ENCODE data around the gene GADD45B.

The GADD45B gene, protein sequence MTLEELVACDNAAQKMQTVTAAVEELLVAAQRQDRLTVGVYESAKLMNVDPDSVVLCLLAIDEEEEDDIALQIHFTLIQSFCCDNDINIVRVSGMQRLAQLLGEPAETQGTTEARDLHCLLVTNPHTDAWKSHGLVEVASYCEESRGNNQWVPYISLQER

DNA sequence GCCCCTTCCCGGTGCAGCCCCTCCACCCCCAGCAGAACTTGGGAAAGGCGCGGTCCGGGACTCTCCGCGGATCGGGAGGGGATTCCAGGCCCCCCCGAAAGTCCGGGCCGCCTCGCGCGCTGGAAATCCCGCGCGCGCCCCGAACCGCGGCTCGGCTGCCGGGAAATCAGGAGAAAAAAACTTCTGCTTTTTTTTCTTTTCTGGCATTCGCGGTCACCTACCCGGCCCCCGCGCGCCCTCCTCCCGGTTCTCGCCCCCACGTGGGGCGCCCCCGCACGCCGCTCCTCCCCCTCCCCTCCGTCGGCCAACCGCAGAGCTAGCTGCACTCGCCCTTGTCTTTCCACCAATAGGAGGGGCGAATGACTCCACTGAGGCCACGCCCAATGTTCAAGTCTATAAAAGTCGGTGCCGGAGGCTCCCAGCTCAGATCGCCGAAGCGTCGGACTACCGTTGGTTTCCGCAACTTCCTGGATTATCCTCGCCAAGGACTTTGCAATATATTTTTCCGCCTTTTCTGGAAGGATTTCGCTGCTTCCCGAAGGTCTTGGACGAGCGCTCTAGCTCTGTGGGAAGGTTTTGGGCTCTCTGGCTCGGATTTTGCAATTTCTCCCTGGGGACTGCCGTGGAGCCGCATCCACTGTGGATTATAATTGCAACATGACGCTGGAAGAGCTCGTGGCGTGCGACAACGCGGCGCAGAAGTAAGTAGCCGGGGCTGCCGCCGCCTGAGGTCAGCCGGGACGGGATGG lies at the start of gene GADD45B:
TSS of gene GADD45B (plus strand) at position 426 of the 749 bp plus-strand sequence. CDS start at position 658, 232 bp downstream.
- DNase-seq (ENCODE audit: extremely low read depth in 1 of 2, low read depth in 1 of 2): peak; percentile 95 to 97

DNA sequence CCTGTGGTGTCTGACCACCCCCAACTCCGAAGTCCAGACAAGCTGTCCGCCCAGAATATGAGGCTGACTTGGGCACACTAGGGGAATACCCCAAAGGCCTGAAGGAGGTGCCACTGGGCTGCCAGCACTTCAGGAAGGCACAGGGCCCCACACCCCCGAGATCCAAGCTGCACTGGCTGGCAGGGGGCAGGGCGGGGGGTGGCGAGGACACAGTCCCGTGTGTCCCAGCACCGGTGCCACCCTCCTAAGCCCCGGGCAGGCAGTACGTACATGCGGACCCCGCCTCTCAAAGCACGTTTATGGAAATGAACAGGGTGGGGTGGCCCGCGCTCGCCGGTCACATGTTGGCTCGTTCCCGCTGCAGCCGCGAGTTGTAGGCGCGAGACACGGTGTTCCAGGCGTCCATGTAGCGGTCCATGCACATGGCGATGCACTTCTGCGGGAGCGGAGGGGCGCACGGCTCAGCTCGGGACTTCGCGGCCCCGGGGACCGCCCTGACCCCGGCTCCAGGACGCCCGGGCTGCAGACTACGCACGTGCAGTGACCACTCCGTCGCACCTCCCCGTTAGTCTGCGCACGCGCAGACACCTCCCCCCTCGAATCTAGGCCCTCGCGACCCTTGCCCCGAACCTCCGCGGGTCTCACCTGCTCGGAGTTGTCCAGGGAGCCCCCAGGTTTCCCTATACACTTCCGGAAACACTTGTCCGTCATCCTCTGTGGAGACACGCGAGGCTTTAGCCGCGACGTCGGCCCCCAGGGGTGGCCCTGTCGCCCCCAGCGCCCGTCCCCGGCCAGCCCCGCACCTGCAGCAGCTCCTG lies 49.1 kb upstream of the GADD45B start:
- DNase-seq (ENCODE audit: extremely low read depth in 1 of 2, low read depth in 1 of 2): no peak

DNA sequence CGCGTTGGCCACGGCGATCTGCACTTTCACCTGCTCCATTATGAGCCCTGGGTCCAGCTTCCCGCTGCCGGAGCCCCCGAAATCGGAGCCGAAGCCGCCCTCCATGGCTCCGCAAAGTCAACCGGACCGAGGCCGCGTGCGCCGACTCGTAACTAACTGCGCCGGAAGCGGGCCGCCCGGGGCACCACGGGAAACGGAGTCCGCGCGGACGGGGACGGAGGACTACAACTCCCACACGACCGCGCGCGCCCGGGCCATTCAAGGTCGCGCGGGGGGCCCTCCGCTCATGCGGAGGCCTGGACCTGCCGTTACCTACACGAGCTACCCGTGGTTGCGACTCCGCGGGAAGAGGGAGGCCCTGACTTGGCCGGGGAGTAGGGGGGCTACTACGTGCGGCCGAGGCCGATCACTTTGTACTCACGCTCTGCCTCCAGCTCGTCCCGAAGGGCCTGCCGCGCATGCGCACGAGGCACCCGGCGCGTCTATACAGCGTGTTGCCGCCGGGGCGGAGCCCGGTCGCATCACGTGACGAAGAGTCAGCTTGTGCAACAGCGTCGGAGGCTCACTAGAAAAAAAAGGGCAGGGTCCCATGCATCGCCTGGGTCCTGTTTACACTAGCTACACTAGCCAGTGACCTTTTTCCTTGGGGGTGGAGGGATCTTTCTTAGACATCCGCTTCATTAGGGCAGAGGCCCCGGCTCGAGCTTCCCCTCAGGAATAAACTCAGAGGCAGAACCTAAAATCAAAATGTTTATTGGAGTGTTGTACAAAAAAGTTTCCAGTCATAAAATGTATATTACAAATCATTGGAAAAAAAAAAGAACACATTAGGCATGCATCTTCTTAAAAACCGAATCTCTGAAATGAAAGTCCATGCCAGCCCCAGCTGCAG lies 48.3 kb upstream of the GADD45B start, which contains the start of gene TIMM13:
TSS of gene TIMM13 (minus strand) at position 158 of the 892 bp plus-strand sequence. CDS start at position 105, 53 bp downstream.
- peak; percentile 84 to 96 for DNase-seq (ENCODE audit: extremely low read depth in 1 of 2, low read depth in 1 of 2)

DNA sequence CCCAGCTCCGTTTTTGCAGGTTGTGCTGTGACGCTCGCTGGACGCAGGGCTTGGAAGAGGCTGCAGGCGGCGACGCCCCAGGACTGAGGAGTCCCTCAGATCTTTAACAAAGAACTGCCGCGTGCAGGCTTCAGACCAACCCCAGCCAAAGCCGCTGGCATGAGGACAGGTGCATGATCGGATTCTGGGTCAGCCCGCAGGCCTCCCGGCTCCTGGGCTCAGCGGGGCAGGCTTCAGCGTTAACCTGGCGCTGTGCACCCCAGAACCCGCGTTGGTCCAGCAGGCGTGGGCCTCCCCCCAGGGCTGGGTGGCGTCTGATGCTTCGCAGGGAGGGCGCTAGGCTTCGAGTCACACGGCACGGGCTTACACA lies 47.6 kb upstream of the GADD45B start:
- DNase-seq (ENCODE audit: extremely low read depth in 1 of 2, low read depth in 1 of 2): no peak

DNA sequence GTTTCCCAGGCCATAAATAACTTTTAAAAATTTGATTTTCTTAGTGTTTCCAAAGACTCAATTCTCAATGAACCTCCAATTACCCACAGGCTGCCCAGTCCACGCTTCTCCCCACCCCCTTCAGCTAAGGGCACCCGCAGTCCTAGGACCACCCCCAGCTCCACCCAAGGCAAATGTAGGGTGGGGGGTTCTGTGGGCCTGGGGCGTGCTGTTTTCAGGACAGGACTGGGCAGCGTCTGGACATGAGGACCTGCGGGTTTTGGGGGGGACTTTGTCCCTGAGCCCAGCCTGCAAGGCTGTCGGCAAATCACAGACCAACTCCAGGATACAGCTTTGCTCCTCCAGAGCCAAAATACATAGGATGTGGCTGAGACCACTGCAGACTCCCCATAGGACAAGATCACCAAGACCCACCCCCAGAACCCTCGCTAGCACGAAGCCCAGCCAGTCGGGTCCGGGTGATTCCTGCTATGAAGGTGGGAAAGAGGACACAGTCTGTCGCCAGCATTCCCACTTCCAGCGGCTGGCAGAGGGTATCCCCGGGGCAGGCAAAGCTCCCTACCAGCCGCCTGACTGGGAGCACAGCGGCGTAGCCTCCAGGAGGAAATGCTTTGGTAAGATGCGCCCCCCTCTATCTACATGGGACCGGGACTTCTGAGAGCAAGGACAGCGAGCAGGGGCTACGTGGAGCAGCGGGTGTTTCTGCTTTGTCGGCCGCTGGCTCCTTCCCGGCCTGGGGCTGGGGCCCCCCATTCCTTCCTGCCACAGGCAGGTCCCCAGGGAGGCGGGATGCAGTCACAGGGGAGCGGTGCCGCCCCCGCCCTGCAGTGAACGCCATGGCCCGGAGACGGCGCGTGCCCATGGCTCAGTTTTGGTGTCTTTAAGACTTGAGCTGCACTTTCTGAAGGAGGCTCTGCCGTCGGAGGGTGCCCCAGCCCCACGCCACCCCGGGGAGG lies 46.9 kb upstream of the GADD45B start:
- DNase-seq (ENCODE audit: extremely low read depth in 1 of 2, low read depth in 1 of 2): no peak

DNA sequence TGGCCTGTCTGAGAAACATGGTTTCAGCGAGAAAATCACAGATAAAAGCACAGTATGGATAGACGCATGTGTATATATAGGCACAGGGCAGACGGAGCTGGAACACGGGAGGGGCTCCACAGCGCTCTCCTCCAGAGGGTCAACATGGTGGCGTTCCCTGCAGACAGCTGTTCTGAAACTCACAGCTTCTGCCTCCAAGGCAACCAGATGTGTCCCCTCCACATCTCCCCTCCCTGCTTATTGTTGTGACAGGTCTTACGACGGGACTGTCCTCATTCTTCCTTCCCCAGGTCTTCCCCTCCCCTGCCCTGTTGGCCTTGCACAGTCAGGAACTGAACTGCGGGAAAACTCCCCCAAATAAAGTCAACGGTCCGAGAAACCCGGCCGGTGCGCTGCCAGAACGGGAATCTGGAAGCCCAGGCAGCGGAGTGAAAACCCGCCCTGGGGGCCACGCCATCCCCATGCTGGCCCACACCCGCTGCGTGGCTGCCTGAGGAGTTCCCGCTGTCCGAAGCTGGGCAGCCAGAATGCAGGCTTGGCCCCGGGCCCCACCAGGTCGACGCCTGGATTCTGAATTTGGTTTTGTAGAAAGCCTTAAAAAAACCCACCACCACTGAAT lies 45.9 kb upstream of the GADD45B start:
- no peak for DNase-seq (ENCODE audit: extremely low read depth in 1 of 2, low read depth in 1 of 2)

DNA sequence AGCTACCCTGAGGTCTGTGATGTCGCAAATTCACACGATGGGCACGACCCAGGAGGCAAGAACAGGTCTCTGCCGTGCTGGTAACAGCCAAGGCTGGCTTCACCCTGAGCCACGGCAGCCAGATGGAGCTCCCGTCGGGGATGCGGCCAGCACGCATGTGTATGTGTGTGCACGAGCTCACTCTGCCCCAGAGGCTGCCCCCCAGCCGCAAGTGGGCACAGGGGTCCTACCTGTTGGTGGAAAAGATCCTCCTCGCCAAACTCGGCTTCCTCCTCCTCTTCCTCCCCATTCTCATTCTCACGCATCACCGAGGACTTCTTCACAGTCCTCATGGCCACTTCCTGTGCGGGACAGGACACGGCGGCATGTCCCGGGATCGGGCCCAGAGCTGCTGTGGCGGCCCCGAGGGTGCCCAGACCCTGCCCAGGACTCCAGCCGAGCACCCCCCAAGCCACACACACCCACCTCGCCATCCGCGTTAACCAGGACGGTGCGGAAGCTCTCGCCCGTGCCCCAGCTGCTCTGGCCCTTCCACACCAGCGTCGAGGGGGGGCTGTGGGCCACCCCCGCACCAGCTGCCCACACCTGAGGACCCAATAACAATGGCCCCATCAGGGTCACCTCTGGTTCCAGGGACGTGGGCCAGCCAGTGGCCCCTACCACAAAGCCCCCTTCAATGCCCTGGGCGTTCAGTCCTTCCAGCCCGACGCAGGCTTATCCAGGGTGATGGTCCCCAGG lies 44.4 kb upstream of the GADD45B start:
- DNase-seq (ENCODE audit: extremely low read depth in 1 of 2, low read depth in 1 of 2): no peak

DNA sequence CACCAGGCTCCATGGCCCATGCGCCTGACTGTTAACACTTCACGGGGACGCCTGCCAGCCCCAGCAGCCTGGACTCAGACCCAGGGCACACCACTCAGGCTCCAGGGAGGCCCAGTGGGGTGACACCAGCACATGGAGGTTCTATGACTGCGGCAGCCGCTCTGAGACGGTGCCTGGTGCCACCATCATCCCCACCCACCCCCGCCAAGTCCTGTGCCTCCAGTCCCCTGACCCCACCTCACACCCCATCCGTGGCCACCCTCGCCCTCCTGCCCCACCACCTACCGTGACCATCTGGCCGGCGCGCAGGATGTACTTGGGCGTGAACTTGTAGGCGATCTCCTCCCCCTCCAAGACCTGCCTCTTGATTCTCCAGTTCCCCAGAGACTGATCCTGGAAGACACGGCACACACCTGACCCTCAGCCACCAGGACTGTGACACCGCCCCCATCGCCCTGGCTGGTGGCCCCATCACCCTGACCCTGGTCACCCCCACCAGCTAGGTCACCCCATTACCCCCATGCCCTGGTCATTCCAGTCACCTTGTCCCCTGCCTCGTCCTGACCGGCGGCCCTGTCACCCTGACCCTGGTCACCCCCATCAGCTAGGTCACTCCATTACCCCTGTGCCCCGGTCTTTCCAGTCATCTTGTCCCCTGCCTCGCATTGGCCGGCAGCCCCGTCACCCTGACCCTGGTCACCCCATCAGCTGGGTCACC lies 43.6 kb upstream of the GADD45B start:
- no peak for DNase-seq (ENCODE audit: extremely low read depth in 1 of 2, low read depth in 1 of 2)

DNA sequence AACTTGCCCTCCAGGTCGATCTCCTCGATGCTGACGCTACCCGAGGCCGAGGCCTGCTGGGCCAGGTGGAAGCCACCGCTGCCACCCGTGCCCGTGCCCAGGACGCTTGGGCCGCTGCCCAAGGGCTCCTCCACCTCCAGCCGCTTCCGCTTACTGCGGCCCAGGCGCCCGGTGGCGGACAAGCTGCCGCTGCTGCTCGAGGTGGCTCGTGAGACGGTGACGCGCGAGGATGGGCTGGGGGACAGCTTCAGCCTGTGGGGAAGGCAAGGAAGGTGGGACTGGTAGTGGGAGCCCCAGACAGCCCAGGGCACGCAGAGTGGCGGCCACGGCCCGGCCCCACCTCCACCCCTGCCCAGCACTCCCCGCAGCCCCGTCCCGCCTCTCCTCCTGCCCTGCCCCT lies 42.1 kb upstream of the GADD45B start:
- DNase-seq (ENCODE audit: extremely low read depth in 1 of 2, low read depth in 1 of 2): no peak

DNA sequence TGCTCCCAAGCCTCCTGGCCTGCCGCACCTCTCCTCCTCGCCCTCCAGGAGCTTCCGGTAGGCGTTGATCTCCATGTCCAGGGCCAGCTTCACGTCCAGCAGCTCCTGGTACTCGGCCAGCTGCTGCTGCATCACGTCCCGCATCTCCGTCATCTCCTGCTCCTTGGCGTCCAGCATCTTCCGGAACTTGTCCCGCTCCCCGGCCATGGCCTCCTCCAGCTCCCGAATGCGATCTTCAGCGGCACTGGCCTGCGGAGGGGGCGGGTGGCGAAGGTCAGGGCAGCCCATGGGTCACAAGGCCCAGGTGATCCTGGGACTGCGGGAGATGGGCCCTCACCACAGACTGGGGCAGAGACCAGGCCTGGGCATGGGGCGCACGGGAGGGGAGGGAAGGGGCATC lies 41.7 kb upstream of the GADD45B start:
- no peak for DNase-seq (ENCODE audit: extremely low read depth in 1 of 2, low read depth in 1 of 2)

DNA sequence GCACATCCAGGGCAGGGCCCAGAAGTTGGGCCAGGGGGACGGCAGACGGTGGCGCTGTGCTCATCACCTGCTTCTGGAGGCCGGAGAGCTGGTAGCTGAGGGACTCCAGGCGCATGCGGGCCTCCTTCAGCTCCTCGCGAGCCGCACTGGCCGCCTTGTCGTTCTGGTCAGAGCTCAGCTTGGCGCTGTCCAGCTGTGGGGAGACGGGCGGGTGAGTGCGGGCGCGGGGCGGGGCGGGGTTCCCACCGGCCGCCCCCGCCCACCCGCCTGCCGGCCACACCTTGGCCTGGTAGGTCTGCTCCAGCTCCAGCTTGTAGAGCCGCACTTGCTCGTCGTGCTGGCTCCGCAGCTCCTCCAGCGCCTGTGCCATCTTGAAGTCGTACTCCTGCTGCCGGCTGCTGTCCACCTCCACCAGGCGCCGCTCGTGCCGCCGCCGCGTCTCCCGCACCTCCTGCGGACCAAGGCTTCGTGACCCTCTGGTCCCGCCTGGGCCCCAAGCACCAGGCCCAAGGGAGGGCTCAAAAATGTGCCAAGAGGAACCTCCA lies 41.1 kb upstream of the GADD45B start:
- no peak for DNase-seq (ENCODE audit: extremely low read depth in 1 of 2, low read depth in 1 of 2)

DNA sequence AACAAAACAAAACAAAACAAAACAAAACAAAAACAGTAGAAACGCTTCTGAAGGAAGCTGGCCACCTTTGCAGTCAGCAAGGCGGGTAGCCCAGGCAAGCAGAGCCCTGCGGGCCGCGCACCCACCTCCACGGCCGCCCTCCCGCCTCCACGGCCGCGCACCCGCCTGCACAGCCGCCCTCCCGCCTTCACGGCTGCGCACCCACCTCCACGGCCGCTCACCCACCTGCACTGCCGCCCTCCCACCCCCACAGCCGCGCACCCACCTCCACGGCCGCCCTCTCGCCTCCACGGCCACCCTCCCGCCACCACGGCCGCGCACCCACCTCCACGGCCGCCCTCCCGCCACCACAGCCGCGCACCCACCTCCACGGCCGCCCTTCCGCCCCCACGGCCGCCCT lies 39.5 kb upstream of the GADD45B start:
- DNase-seq (ENCODE audit: extremely low read depth in 1 of 2, low read depth in 1 of 2): no peak

DNA sequence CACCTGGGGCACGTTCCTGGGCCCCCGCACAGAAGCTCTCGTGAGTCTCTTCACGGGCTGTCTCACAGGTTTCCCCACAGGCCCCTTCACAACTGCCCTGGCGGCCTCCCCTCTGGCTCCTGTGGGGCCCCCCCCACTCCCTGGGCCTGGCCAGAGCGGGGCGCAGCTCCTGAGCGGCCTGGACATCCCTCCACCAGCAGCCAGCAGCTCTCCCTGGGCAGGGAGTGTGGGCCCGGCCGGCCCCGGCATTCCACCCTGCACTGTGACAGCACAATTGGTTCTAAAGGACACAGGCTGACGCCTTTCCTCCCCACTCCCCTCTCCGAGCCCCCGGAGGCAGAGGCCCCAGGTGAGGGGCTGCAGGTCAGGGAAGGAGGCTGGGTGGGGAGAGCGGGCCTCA lies 39.0 kb upstream of the GADD45B start:
- DNase-seq (ENCODE audit: extremely low read depth in 1 of 2, low read depth in 1 of 2): no peak

DNA sequence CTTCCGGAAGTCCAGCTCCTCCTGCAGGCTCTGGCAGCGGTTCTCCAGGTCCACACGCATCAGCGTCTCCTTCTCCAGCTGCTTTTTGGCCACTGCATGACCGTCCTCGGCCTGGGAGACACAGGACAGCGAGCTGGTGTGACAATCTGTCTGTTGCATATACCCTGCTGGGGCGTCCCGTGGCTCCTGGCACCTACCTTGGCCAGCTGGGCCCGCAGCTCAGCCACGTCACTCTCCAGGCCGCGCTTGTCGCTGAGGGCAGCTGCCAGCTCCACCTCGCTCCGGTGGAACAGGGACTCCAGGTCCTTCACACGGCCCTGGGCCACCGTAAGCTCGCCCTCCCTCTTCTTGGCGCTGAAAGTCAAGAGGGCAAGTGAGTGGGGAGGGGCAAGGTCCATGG lies 37.7 kb upstream of the GADD45B start:
- no peak for DNase-seq (ENCODE audit: extremely low read depth in 1 of 2, low read depth in 1 of 2)

DNA sequence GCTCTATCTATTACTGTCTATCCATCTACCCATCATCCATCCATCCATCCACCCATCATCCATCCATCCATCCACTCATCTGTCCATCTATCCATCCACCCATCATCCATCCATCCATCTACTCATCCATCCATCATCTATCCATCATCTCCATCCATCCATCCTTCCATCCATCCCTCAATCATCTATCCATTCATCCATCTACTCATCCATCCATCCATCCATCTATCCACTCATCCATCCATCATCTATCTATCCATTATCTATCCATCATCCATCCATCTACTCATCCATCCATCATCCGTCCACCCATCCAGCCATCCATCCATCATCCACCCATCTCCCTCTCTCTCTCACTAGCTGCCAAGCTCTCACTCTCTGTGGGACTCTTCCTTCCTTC lies 35.4 kb upstream of the GADD45B start:
- DNase-seq (ENCODE audit: extremely low read depth in 1 of 2, low read depth in 1 of 2): no peak

DNA sequence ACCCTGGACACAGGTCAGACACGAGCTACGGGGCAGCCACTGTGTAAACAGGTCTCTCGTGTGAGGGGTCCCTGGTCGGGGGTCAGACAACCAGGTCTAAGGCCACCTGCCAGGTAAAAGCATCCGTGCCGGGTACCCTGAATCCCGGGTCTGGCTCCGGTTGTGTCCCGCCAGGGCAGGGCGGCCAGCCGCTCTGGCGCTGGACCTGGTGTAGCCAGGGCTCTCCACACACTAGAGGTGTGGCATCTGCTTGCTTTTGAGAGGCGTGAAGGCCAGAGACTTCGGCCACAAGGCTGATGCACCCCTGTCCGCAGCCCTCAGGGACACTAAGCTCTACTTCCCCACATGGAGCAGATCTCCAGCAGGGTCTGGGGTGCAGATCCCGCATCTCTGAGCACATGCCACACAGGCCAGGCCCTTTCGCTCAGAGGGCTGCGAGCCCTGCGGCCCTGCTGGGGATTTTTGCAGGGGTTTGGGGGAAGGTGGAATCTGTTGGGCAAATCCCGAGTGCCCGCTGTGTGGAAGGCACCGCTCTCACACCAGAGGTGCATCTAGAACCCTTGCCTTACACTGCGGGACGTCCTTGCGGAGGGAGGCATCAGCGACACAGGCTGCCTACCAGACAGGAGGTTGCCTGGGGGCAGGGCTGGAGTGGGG lies 34.7 kb upstream of the GADD45B start:
- no peak for DNase-seq (ENCODE audit: extremely low read depth in 1 of 2, low read depth in 1 of 2)

DNA sequence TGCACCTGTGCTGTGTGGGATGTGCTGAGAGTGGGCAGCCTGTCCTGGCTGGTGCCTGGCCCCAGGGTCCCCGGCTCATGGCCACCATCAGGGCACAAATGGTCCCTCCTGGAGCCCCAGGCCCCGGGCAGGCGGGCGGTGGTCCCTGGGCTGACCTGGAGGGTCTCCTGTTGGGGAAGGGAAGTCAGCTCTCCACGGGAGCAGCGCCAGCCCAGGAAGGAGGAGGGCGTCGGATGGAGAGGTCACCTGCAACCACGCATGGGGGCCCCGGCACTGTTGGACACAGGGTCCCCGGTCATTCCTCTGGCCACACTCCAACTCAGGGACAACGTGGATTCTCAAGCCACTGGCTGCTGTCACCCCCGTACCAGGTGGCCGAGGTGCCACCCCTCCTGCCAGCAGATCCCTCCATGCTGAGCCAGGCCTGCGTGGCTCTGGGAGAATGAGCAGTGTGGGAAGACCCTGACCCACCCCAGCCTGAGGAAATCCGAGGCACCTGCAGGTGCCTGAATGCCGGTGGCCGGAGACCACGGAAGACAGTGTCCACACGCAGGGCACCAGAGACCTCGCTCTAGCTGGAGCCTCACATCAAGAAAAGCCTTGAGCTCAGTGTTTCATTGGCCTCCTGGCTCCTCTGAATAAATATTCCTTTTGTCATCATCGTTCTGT lies 32.7 kb upstream of the GADD45B start:
- no peak for DNase-seq (ENCODE audit: extremely low read depth in 1 of 2, low read depth in 1 of 2)

Data from activated CD8-positive, alpha-beta memory T cell treated with anti-CD3 and anti-CD28 coated beads for 1 hour (primary cell).